ENCODE data around the gene PRDM4. TPM values are rescaled to one million over a fixed set of nuclear protein-coding genes. Genes with fewer than 3 reads are reported as not detected.
"Not testable (repeated sequence)": the region's sequence is repeated elsewhere in the genome, so short reads cannot be mapped to it uniquely, and the experiment has no call there.

PRDM4 gene
- total RNA-seq, 2 experiments from 2014 or later: 26.3 to 37.5 TPM

DNA sequence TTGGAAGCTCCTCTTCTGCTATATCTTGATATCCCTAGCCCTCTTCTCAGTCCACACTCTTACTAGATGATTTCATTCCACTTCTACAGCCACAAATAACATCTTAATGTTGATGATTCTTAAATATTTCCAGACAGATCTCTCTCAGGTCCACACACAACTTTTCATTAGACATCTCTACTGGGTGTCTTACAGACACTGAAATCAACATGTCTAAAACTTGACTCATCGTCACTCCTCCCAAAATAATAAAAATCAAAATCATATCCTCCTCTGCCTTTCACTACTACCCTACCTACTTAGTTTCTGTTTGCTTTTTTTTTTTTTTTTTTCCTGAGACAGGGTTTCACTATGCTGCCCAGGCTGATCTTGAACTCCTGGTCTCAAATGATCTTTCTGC lies 11.9 kb downstream of the PRDM4 start:
- DNase-seq (no peak), ATAC-seq (no peak)
- Mint-ChIP-seq H3K27me3 (no peaks in the 10 kb centered on the region), H3K27ac (no peak overlapping the region), H3K4me1 (peaks cover 3% of the 10 kb centered on the region), H3K4me3 (no peak overlapping the region), H3K36me3 (peaks cover 37% of the 10 kb centered on the region), H3K9me3 (ENCODE audit: low read depth) (no peaks in the 10 kb centered on the region)
- CTCF ChIA-PET: no interaction called here

DNA sequence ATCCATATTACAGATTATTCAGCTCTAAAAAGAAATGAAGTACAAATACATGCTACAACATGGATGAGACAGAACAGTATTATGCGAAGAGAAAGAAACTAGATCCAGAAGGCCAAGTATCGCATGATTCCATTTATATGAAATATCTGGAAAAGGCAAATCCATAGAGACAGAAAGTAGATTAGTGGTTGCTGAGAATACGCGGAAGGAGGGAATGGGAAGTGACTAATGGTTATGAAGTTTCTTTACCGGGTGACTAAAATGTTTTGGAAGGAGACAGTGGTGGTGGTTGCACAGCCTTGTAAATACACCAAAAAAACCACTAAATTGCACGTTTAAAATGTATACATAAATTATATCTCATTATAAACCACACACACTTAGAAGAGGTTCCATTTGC lies 12.5 kb downstream of the PRDM4 start:
- no peaks in the 10 kb centered on the region for H3K27me3 Mint-ChIP-seq
- H3K9me3 Mint-ChIP-seq (ENCODE audit: low read depth): no peaks in the 10 kb centered on the region
- DNase-seq (no peak), ATAC-seq (no peak)
- H3K27ac Mint-ChIP-seq: no peak overlapping the region
- H3K4me3 Mint-ChIP-seq: no peak overlapping the region
- H3K36me3 Mint-ChIP-seq: peaks cover 36% of the 10 kb centered on the region
- peaks cover 3% of the 10 kb centered on the region for H3K4me1 Mint-ChIP-seq
- CTCF ChIA-PET: interaction anchor here (0.6 kb wide), 1 partner anchor 12 kb away, joined by 3 read pairs; no protein-coding TSS in a partner anchor

DNA sequence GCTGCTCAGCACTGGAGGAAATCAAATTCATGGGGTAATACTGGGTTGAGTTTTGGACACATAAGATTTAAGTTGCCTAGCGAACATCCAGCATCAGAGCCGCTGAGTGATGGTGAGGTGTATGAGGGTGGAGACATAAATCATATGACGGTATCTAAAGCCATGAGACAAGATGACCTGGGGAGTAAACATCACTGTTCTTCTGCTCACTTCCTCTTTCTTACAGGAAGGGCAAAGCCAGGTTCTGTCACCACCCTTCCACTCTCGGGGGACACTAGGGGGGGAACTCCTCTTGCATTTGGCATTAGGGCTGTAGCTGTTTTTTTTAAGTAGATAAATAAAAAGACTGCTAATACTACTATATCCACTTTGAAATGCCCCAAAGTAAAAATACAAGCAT lies 24.0 kb downstream of the PRDM4 start:
- no peak for DNase-seq
- no peak overlapping the region for H3K27ac Mint-ChIP-seq

DNA sequence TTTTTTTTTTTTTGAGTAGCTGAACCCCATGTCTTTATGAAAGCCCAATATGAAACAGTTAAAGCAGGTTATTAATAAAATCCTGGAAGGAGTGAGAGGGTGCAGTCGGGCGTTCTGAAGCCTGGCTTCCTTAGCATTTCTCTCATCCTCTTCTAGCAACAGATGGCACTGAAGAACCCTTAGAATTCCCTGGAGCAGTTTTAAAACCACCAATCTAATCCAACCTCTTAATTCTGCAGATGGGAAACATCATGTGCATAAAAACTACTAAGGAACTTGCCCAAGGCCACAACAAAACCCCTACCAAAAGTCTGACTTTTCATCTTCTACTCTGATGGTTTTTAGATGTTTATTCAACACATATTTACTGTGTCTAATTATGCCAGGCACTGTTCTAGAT lies 25.2 kb downstream of the PRDM4 start:
- H3K4me3 Mint-ChIP-seq: no peak overlapping the region
- DNase-seq: no peak
- H3K4me1 Mint-ChIP-seq: peaks cover 5% of the 10 kb centered on the region
- H3K27me3 Mint-ChIP-seq: no peaks in the 10 kb centered on the region
- CTCF ChIA-PET: interaction anchor here (1.4 kb wide), 1 partner anchor 15 kb away, joined by 3 read pairs; no protein-coding TSS in a partner anchor
- H3K27ac Mint-ChIP-seq: no peak overlapping the region
- H3K9me3 Mint-ChIP-seq (ENCODE audit: low read depth): no peaks in the 10 kb centered on the region
- peaks cover 55% of the 10 kb centered on the region for H3K36me3 Mint-ChIP-seq
- no peak for ATAC-seq

More for the DNA sequence above, 24.0 kb downstream of the PRDM4 start:
- peaks cover 63% of the 10 kb centered on the region for H3K36me3 Mint-ChIP-seq
- H3K27me3 Mint-ChIP-seq: no peaks in the 10 kb centered on the region
- CTCF ChIA-PET: no interaction called here
- no peak for ATAC-seq
- no peak overlapping the region for H3K4me3 Mint-ChIP-seq
- H3K4me1 Mint-ChIP-seq: peaks cover 5% of the 10 kb centered on the region
- no peaks in the 10 kb centered on the region for H3K9me3 Mint-ChIP-seq (ENCODE audit: low read depth)

DNA sequence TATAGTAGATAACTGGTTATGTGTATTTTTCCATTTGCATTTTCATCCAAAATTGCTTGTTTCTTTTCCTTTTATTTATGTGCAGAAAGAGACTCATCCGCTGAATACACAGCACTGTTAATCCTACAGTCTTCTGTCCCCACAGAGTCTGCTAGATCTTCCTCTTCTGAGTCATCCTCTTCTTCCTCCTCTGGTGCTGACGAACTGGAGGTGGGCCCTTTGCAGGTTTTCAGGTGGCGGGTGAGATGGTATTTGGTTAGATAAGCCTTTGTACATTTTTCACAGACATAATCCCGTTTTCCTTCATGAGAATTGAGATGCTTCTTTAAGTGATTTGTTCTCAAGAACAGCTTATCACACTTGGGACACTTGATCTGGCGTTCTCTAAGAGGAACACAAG lies 26.8 kb downstream of the PRDM4 start:
- Mint-ChIP-seq H3K27ac (no peak overlapping the region), H3K4me1 (peaks cover 5% of the 10 kb centered on the region), H3K27me3 (no peaks in the 10 kb centered on the region)

DNA sequence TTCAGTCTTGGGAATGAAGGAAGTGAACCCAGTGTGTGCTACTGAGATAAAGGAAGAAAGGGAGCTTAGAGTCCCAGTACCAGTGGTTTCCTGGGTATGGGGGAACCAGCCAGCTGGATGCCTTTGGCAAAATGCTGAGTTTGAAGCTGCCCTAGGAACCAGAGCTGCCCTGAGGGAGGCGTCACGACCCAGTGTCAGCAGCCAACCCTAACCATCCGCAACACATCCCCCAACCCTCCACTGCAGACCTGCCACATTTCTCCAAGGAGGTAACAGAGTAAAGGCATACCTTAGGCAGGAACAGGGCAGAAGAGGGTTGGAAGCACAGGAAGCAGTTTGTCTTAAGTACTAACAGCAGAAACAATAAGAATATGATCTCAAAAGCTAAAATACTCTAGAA lies 28.6 kb downstream of the PRDM4 start:
- Mint-ChIP-seq H3K9me3 (ENCODE audit: low read depth) (no peaks in the 10 kb centered on the region), H3K27ac (no peak overlapping the region), H3K4me1 (peaks cover 2% of the 10 kb centered on the region), H3K27me3 (no peaks in the 10 kb centered on the region), H3K36me3 (peaks cover 32% of the 10 kb centered on the region), H3K4me3 (no peak overlapping the region)
- CTCF ChIA-PET: no interaction called here
- DNase-seq (no peak), ATAC-seq (no peak)

More for the DNA sequence above, 26.8 kb downstream of the PRDM4 start:
- Mint-ChIP-seq H3K4me3 (no peak overlapping the region), H3K36me3 (peaks cover 48% of the 10 kb centered on the region), H3K9me3 (ENCODE audit: low read depth) (no peaks in the 10 kb centered on the region)
- no peak for ATAC-seq
- CTCF ChIA-PET: no interaction called here
- DNase-seq: no peak

DNA sequence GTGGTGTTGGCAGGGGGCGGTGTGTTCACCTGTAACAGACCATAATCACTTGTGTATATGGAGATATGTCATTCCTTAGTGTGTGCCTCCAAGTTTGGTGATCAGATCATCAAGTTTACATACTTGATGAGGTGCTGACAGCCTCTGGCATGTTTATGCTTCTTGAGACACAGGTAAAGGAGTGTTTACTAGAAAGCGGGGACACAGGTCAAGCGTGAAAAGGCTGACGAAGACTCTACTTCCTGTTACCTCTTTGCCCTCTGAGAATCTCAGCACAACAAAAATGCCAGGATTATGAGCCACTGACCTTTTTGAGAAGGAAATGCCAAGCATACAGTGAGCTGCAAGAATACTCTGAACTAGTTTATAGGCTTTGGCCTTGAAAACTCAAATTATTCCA lies 29.6 kb downstream of the PRDM4 start:
- DNase-seq (no peak), ATAC-seq (no peak)
- CTCF ChIA-PET: no interaction called here
- no peaks in the 10 kb centered on the region for H3K9me3 Mint-ChIP-seq (ENCODE audit: low read depth)
- no peaks in the 10 kb centered on the region for H3K4me1 Mint-ChIP-seq
- no peaks in the 10 kb centered on the region for H3K27me3 Mint-ChIP-seq
- H3K36me3 Mint-ChIP-seq: peaks cover 24% of the 10 kb centered on the region
- H3K4me3 Mint-ChIP-seq: no peak overlapping the region
- H3K27ac Mint-ChIP-seq: no peak overlapping the region

DNA sequence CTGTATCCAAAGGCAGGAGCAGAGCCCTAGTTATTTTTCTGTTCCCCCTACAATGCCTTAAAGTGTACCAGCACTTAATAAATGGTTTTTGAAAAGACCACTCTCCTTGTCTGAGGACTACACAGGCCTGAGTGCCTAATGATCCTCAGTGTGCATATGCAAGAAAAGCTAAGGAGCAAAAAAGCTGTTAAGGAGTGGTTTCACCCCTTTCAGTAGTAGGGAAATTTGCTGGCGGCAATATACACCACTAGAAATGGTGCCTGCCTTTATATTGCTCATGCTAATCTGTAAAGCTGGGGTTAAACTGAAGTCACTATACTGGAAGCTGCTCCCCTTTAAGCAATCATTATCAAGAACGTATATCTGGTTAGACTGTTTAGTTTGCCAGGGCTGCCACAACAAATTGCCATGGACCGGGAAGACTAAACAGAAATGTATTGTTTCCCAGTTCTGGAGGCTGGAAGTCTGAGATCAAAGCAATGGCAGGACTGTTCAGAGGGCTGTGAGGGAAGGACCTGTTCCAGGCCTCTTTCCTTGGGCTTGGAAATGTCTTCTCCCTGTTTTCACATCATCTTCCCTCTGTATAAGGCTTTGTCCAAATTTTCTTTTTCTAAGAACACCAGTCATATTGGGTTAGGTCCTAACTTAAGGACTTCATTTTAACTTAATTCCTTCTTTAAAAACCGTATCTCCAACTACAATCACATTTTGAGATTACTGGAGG lies 30.2 kb downstream of the PRDM4 start:
- no peak for DNase-seq

DNA sequence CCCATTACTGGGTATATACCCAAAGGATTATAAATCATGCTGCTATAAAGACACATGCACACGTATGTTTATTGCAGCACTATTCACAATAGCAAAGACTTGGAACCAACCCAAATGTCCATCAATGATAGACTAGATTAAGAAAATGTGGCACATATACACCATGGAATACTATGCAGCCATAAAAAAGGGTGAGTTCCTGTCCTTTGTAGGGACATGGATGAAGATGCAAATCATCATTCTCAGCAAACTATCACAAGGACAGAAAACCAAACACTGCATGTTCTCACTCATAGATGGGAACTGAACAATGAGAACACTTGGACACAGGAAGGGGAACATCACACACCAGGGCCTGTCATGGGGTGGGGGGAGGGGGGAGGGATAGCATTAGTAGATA lies 33.2 kb downstream of the PRDM4 start:
- H3K4me1 Mint-ChIP-seq; H3K36me3 Mint-ChIP-seq; H3K9me3 Mint-ChIP-seq (ENCODE audit: low read depth); H3K27ac Mint-ChIP-seq; ATAC-seq; H3K4me3 Mint-ChIP-seq; CTCF ChIA-PET; H3K27me3 Mint-ChIP-seq; DNase-seq: not testable (repeated sequence)

More for the DNA sequence above, 30.2 kb downstream of the PRDM4 start:
- H3K27me3 Mint-ChIP-seq: no peaks in the 10 kb centered on the region
- H3K4me1 Mint-ChIP-seq: no peaks in the 10 kb centered on the region
- CTCF ChIA-PET: no interaction called here
- no peak overlapping the region for H3K4me3 Mint-ChIP-seq
- H3K9me3 Mint-ChIP-seq (ENCODE audit: low read depth): no peaks in the 10 kb centered on the region
- no peak for ATAC-seq
- peaks cover 18% of the 10 kb centered on the region for H3K36me3 Mint-ChIP-seq
- no peak overlapping the region for H3K27ac Mint-ChIP-seq

DNA sequence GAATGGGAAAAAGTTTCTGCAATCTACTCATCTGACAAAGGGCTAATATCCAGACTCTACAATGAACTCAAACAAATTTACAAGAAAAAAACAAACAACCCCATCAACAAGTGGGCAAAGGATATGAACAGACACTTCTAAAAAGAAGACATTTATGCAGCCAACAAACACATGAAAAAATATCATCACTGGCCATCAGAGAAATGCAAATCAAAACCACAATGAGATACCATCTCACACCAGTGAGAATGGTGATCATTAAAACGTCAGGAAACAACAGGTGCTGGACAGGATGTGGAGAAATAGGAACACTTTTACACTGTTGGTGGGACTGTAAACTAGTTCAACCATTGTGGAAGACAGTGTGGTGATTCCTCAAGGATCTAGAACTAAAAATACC lies 33.6 kb downstream of the PRDM4 start:
- ATAC-seq; H3K4me3 Mint-ChIP-seq; CTCF ChIA-PET; DNase-seq; H3K27me3 Mint-ChIP-seq; H3K4me1 Mint-ChIP-seq; H3K27ac Mint-ChIP-seq; H3K9me3 Mint-ChIP-seq (ENCODE audit: low read depth): not testable (repeated sequence)
- H3K36me3 Mint-ChIP-seq: peaks cover 11% of the 10 kb centered on the region

DNA sequence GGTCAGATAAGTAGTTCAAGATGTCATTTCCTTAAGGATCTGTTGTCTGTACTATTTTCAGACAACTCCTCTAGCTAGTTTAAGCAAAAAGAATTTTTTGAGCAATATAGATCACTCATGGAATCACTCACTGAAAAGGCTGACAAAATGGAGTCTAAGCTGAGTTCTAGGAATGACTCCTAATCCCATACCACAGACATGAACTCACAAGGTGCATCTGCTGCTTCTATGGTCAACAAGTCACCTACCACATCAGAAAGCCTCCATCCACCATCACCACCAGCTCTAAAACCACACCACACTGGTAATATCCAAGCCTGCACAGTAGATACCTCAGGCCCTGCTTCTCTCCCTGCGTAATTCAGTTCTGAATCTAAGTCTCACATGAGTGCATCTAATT lies 42.3 kb downstream of the PRDM4 start:
- H3K9me3 Mint-ChIP-seq (ENCODE audit: low read depth): no peaks in the 10 kb centered on the region
- no peaks in the 10 kb centered on the region for H3K27me3 Mint-ChIP-seq
- no peak overlapping the region for H3K27ac Mint-ChIP-seq

DNA sequence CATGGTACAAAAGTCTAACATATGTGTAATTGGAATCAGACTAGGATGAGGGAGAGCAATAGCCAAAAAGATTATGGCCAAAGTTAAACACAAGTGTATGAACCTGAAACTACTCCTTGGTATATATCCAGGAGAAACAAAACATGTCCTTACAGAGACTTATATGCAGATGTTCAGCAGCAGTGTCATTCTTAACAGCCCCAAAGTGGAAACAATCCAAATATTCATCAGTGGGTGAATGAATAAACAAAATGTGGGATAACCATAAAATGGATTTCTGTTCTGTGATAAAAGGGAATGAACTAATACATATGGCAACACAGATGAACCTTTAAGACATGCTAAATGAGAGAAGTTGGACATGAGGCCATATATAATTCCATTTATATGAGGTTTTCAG lies 45.2 kb downstream of the PRDM4 start:
- no peak for DNase-seq
- Mint-ChIP-seq H3K27me3 (no peaks in the 10 kb centered on the region), H3K27ac (no peak overlapping the region), H3K9me3 (ENCODE audit: low read depth) (no peaks in the 10 kb centered on the region), H3K4me3 (no peak overlapping the region), H3K4me1 (peaks cover 7% of the 10 kb centered on the region), H3K36me3 (peaks cover 45% of the 10 kb centered on the region)
- CTCF ChIA-PET: no interaction called here
- no peak for ATAC-seq

More for the DNA sequence above, 42.3 kb downstream of the PRDM4 start:
- H3K36me3 Mint-ChIP-seq: peaks cover 35% of the 10 kb centered on the region
- H3K4me1 Mint-ChIP-seq: peaks cover 7% of the 10 kb centered on the region
- DNase-seq (no peak), ATAC-seq (no peak)
- CTCF ChIA-PET: no interaction called here
- H3K4me3 Mint-ChIP-seq: no peak overlapping the region

DNA sequence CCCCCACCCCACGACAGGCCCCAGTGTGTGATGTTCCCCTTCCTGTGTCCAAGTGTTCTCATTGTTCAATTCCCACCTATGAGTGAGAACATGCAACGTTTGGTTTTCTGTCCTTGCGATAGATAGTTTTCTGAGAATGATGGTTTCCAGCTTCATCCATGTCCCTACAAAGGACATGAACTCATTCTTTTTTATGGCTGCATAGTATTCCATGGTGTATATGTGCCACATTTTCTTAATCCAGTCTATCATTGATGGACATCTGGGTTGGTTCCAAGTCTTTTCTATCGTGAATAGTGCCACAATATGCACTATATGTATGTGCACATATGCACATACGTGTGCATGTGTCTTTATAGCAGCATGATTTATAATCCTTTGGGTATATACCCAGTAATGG lies 55.4 kb downstream of the PRDM4 start:
- CTCF ChIA-PET: interaction anchor here (1.6 kb wide), 1 partner anchor 35 kb away, joined by 5 read pairs; no protein-coding TSS in a partner anchor
- not testable (repeated sequence) for ATAC-seq; H3K9me3 Mint-ChIP-seq (ENCODE audit: low read depth); H3K4me3 Mint-ChIP-seq; H3K4me1 Mint-ChIP-seq; H3K27me3 Mint-ChIP-seq; H3K27ac Mint-ChIP-seq; DNase-seq
- peaks cover 75% of the 10 kb centered on the region for H3K36me3 Mint-ChIP-seq

DNA sequence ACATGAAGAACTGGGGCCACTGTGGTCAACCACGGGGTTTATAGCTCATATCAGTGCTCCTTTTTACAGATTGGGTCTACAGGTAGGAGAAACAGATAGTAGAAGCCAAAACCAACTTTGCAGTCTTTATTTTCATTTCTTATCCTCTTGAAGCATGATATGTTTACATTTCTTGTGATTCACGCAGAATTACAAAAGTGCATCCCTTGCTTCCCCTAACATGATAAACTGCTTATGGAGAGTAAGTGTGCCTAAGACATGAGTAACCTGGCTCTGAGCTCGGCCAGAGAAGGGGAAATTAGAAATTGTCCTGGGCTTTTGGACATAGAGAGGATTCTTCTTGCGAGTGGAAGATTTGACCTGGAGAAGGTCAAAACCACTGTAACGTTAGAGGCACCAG lies 56.9 kb downstream of the PRDM4 start:
- H3K4me3 Mint-ChIP-seq: no peak overlapping the region
- no peaks in the 10 kb centered on the region for H3K4me1 Mint-ChIP-seq
- H3K27ac Mint-ChIP-seq: no peak overlapping the region
- peaks cover 4% of the 10 kb centered on the region for H3K9me3 Mint-ChIP-seq (ENCODE audit: low read depth)
- ATAC-seq (no peak), DNase-seq (no peak)
- H3K27me3 Mint-ChIP-seq: no peaks in the 10 kb centered on the region
- CTCF ChIA-PET: interaction anchor here (1.6 kb wide), 1 partner anchor 33 kb away, joined by 5 read pairs; no protein-coding TSS in a partner anchor
- peaks cover 80% of the 10 kb centered on the region for H3K36me3 Mint-ChIP-seq
